ENCODE data around the gene HEATR1.

DNA sequence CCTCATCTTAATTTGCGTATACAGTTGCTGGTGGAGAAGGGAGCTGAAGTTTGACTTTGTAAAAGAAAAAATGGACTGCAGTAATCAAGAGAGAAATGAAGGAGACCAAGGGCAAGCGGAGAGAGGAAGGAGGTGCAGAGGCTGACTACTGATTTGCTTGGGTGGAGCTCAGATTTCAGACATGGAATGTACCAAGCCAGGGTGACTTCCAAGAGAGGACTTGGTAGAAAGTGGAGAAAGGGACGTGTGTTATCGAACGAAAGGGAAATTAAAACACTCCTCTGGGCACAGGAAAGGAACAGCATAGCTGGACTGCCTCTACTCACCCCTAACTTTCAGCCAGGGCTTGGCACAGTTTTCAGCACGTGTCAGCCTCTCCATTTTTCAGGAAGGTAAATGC lies 15.1 kb upstream of the HEATR1 start:
- TF ChIP-seq CTCF (IDR thresholded peaks at IDR 0.05 in 4 of 5, conservative IDR thresholded peaks at IDR 0.05 in 1 of 5) (no peak), POLR2A (IDR thresholded peaks at IDR 0.05) (peak in 1 of 2 donors; percentile 16)
